ENCODE data around the gene PIK3AP1. TPM values are rescaled to one million over a fixed set of nuclear protein-coding genes. Genes with fewer than 3 reads are reported as not detected.
"Not testable (repeated sequence)": the region's sequence is repeated elsewhere in the genome, so short reads cannot be mapped to it uniquely, and the experiment has no call there.

The PIK3AP1 gene
- total RNA-seq, 1 donor from 2014 or later: 4.2 TPM

DNA sequence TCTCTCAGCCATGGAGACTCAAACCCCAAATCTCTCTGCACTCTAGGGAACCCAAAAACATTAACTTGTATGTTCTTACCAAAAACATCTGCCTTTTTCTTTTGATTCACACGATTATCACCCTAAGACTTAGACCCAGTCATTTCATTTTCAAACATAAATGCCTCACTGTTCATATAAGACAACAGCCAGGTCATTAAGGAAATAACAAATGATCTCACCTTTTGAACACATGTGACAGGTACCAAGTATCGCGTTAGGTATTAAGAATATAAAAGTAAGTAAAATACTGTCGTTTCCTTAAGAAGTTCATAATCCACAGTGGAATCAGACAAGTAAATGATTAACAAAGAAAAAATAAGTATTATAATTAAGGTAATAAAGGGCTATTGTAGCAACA, 142.3 kb downstream of the PIK3AP1 start:
- no peak for TF ChIP-seq CTCF (conservative IDR thresholded peaks at IDR 0.05; ENCODE audit: low read depth, low read length)
- DNase-seq (ENCODE audit: low read depth): no peak
- H3K4me3 ChIP-seq (ENCODE audit: low read depth, low read length): no peak overlapping the region

DNA sequence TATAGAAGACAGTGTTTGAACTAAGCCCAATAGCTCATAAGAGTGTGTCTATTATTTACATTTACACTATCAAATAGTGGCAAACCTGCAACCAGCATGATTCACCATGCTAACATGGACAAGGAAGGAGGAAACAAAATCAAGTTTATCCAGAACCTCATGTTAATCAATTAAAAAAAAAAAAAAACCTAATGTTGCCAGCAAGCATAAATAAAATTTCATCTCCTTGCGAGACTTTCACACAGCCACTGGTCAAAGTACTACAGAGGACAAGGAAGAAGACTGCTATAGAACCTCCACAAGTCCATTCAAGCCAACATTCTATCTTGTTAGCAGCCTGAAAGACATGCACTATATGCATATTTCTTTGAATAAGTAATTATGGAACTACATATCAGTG, 143.2 kb downstream of the PIK3AP1 start:
- no peak for DNase-seq (ENCODE audit: low read depth)
- TF ChIP-seq CTCF (conservative IDR thresholded peaks at IDR 0.05; ENCODE audit: low read depth, low read length): no peak

DNA sequence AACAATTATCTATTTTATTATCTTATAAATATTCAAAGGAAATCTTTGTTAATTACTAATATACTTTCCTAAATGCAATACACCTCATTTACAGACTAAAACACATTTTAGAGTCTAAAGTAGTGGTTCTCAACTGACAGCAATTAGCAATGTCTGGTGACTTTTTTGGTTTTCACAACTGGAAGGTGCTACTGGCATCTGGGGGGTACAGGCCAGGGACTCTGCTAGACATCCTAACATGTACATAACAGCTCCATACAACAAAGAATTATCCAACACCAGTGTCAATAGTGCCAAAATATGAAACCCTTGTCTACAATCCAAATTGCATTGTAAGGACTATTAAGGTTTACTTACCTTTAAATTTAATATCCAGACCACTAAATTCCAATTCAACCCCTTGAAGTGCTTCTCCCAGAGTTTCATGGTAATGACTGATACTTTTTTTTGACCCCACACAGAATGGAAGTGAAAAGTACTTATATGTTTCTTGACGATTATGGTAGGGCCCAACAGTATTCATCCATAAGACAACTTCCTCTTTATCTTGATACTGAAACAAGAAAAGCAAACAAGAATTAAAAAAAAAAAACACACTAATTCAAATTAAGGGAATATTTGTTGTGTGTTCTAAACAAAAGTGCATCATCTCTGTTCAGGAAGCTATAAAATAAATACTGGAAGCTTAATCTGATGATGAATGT, 143.9 kb downstream of the PIK3AP1 start:
- TF ChIP-seq CTCF (conservative IDR thresholded peaks at IDR 0.05; ENCODE audit: low read depth, low read length): no peak
- H3K4me3 ChIP-seq (ENCODE audit: low read depth, low read length): no peak overlapping the region
- no peak for DNase-seq (ENCODE audit: low read depth)

More for the DNA sequence above, 143.2 kb downstream of the PIK3AP1 start:
- H3K4me3 ChIP-seq (ENCODE audit: low read depth, low read length): no peak overlapping the region

- H3K4me3 ChIP-seq (ENCODE audit: low read depth, low read length); DNase-seq (ENCODE audit: low read depth): not testable (repeated sequence)
Measured at GRCh38 chr10:96574564-96574963, 145.8 kb downstream of the PIK3AP1 start.

- no peak for TF ChIP-seq CTCF (conservative IDR thresholded peaks at IDR 0.05; ENCODE audit: low read depth, low read length)
- DNase-seq (ENCODE audit: low read depth): no peak
- H3K4me3 ChIP-seq (ENCODE audit: low read depth, low read length): no peak overlapping the region
Measured at GRCh38 chr10:96573036-96573435, 147.3 kb downstream of the PIK3AP1 start.

GRCh38 chr10:96570983-96571964, 149.0 kb downstream of the PIK3AP1 start:
- no peak for DNase-seq (ENCODE audit: low read depth)
- TF ChIP-seq CTCF (conservative IDR thresholded peaks at IDR 0.05; ENCODE audit: low read depth, low read length): no peak
- H3K4me3 ChIP-seq (ENCODE audit: low read depth, low read length): no peak overlapping the region

DNA sequence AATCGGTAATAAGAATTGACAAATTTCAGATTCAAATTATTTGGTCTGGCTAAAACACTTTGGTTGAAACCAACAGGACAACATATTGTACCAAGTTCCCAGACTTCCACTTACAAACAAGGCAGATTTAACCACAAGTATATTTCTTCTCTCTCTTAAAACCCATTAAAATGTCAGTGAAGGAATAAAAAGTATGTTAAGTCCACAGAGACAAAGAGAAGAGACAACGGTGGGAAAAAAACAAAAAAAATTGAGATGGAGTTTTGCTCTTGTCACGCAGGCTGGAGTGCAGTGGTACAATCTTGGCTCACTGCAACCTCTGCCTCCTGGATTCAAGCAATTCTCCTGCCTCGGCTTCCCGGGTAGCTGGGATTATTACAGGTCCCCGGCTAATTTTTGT, 149.8 kb downstream of the PIK3AP1 start:
- TF ChIP-seq CTCF (conservative IDR thresholded peaks at IDR 0.05; ENCODE audit: low read depth, low read length): no peak

More for the DNA sequence above, 149.8 kb downstream of the PIK3AP1 start:
- no peak for DNase-seq (ENCODE audit: low read depth)
- no peak overlapping the region for H3K4me3 ChIP-seq (ENCODE audit: low read depth, low read length)

Data from epithelial cell of proximal tubule (primary cell).